Natural killer cell treated with Interleukin-12 subunit alpha and Interleukin-12 subunit beta and Interleukin-15 and Interleukin-18, amount 100 ng/mL, for 72 hours (primary cell): ENCODE measurements around the gene EMD. TPM values are rescaled to one million over a fixed set of nuclear protein-coding genes. Genes with fewer than 3 reads are reported as not detected.

Source experiments
- ATAC-seq, 2 donors: fragments of 150-1000 bp; cut with Tn5 transposase in 1 of 2; sonication (Bioruptor Pico), chemical (Tn5 transposase) in 1 of 2; 2 replicates each; pipeline ENCODE4 v1.10.0; 2021
- DNase-seq: peaks from one replicate; pipeline ENCODE4 v3.0.0; 2022; ENCODE audit warnings: low spot score
- H3K27ac Mint-ChIP-seq, 2 donors: 1 replicate in 1 of 2; 2 replicates in 1 of 2; pipeline ENCODE4 v1.8.0; 2022; ENCODE audit warnings: mixed read lengths in 2 of 2, mild to moderate bottlenecking in 1 of 2, moderate library complexity in 1 of 2
- H3K27me3 Mint-ChIP-seq, 2 donors: 1 replicate in 1 of 2; 2 replicates in 1 of 2; pipeline ENCODE4 v1.8.0; 2022; ENCODE audit warnings: mixed read lengths in 2 of 2
- H3K36me3 Mint-ChIP-seq: one replicate; pipeline ENCODE4 v1.8.0; 2022; ENCODE audit warnings: mixed read lengths
- H3K4me1 Mint-ChIP-seq, 2 donors: 1 replicate in 1 of 2; 2 replicates in 1 of 2; pipeline ENCODE4 v1.8.0; 2022; ENCODE audit warnings: low read depth in 2 of 2, mixed read lengths in 2 of 2, mild to moderate bottlenecking in 1 of 2
- H3K4me3 Mint-ChIP-seq: one replicate; pipeline ENCODE4 v1.8.0; 2022; ENCODE audit warnings: mixed read lengths
- H3K9me3 Mint-ChIP-seq: 2 replicates; pipeline ENCODE4 v1.8.0; 2022; ENCODE audit warnings: mixed read lengths
- total RNA-seq, 2 donors: library from RNA; stranded (reverse); gene quantifications; one replicate each; pipeline ENCODE4 v1.2.3, GENCODE V29; 2022

Gene EMD
- total RNA-seq, 2 donors from 2014 or later: 49.2 to 61.9 TPM

DNA sequence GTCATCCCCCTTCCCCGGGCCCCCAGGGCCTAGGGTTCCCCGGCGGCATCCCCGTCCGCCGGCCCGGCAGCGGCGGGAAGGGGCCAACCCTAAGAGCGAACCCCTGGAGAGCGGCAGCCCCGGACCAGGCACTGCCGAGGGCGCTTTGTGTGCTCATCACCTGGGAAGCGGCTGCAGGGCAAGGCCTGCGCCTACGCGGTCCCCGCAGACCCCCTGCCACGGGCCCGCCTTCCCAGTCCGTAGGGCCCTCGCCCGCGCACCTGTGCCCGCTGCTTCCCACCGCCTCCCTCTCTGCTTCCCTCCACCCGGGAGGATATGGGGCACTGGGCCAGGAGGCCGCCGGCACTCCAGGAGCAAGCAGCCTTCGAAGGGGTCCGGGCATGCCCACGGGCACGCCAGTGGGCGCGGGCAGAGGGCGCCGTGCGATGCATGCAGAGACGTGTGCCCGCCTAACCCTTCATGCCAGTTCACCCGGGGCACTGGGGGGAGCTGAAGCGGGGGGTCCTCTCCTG lies 7.2 kb upstream of the EMD start:
- Mint-ChIP-seq H3K36me3 (no peaks in the 10 kb centered on the region), H3K4me1 (peaks cover 12 to 27% of the 10 kb centered on the region in 2 donors), H3K9me3 (no peaks in the 10 kb centered on the region), H3K27ac (peak overlapping the region in 1 of 2 donors; percentile 88), H3K4me3 (peak overlapping the region; percentile 80), H3K27me3 (no peaks in the 10 kb centered on the region)
- no peak for ATAC-seq
- no peak for DNase-seq

DNA sequence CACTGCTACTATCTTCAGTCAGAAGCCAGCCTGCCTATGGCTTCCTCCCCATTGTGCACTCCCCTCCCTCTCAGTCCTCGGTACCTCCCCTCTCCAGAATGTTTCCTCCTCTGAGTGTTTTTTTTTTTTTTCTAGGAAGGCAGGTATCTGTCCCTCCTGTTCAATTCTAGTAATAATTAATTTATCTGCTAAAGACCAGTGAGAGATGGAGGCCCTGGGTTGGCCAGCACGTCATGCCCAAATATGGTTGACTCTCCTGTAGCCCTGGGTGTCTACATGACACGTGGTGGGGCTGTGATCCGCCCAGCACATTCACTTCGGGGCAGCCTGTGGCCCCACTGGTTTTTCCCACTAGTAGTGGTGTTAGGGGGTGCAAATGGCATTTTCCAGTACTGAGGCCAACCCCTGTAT lies 6.5 kb upstream of the EMD start:
- peak in 1 of 2 donors; percentile 18 for ATAC-seq
- Mint-ChIP-seq H3K27me3 (no peaks in the 10 kb centered on the region), H3K4me1 (peaks cover 12 to 26% of the 10 kb centered on the region in 2 donors), H3K36me3 (no peaks in the 10 kb centered on the region), H3K4me3 (peak overlapping the region; percentile 80), H3K27ac (peak overlapping the region; percentile 51 to 88), H3K9me3 (no peaks in the 10 kb centered on the region)
- no peak for DNase-seq

DNA sequence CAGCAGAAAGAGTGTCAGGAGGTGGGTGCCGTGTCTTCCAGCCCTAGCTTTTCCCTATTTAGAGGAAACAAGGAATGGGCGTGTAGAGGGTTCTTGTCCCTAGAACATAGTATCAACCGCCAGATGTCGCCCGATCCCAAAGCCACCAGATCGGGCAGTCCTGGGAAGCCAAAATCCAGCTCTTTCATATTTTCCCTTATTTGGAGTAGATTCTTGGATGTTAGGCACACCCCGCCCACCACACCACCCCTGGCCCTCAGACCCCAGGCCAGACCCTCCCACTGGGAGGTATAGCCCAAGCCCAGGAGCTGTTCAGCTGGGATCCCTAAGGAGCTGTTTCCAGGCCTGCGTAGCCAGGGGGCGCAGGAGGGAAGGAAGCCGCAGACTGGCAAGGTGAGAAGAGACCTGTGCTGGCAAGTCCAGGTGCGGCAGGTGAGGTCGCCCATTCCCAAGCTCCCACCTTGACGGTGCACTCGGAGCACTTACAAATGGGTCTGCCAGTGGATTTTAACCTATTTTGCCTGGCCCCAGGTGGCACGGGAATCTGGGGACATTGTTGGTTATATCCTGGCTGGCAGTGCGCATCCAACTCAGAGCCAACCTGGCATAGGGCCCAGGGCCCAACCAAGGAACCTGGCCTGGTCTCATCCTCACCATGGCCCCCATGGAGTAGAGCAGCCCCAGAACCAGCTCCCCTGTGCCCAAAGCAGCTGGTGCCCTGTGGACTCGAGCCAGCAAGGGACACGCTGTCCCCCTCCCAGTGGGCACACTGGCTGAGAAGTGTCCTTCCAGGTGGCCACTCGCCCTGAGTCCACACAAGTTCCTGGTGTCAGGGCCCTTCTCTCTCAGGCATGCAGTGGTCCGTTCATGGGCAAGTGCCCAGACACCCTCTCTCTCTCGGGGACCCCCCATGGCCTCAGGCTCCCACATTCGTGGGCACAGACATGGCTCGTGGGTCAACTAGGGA lies 5.5 kb upstream of the EMD start:
- DNase-seq: no peak

DNA sequence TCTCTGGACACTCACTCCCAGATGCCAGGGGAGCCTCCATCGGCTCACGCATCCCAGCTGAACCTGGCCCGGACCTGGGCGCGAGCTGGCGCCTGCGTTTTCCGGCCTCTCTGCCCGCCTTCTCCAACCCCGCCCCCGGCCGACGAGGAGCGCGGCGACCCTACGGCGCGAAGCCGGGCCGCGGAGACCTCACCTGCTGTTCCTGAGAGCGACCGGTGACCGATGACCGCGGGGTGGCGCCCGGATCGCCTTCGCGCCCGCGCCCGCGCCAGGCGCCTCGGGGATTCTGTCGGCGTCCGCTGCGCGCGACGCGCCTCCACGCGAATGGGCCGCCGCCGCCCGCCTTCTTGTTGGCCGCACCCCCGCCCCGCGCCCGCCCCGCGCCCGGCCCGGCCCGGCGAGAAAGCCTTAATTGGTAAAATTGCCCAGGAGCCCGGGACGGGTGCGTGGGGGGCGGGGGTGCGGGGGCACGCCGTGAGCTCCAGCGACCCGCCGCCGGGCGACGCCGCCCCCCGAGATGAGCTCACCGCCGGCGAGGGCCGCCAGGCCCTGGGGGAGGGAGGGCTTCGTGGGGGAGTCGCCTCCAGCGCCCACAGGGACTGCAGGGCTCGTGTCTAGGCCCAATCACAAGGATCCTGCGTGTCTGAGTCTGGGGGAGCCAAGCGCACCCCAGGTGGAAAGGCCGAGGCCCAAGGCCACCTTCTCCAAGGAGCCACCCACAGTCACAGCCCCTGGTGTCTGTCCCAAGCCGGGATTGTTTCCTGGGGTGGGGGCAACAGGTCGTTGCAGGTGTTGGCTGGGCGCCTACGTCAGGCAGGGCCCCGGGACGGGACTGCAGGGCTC lies 4.6 kb upstream of the EMD start, which contains the start of gene FLNA:
Gene FLNA (minus strand): TSS at position 322 of the 843 bp plus-strand sequence. CDS start 3,389 bp downstream, outside the sequence.
- Mint-ChIP-seq H3K36me3 (no peaks in the 10 kb centered on the region), H3K27me3 (no peaks in the 10 kb centered on the region), H3K9me3 (no peaks in the 10 kb centered on the region), H3K27ac (no peak within 1 kb of the TSS), H3K4me3 (peak within 1 kb of the TSS; percentile 80), H3K4me1 (peaks cover 5 to 20% of the 10 kb centered on the region in 2 donors)
- DNase-seq (no peak), ATAC-seq (no peak)

More for the DNA sequence above, 5.5 kb upstream of the EMD start:
- no peak for ATAC-seq
- Mint-ChIP-seq H3K4me1 (peaks cover 5 to 20% of the 10 kb centered on the region in 2 donors), H3K9me3 (no peaks in the 10 kb centered on the region), H3K27me3 (no peaks in the 10 kb centered on the region), H3K27ac (no peak overlapping the region), H3K36me3 (no peaks in the 10 kb centered on the region), H3K4me3 (peak overlapping the region; percentile 80)

DNA sequence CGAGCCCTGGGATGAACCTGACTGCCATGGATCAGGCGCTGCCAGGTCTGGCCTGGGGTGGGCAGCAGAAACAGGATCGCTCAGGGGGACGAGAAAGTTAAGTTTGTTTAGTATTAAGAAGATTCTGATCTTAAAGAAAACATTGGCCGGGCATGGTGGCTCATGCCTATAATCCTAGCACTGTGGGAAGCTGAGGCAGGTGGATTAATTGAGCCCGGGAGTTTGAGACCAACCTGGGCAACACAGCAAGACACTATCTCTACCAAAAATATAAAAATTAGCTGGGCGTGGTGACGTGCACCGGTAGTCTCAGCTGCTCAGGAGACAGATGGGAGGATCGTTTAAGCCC lies 4.0 kb upstream of the EMD start:
- H3K4me1 Mint-ChIP-seq: peaks cover 5 to 18% of the 10 kb centered on the region in 2 donors
- H3K36me3 Mint-ChIP-seq: no peaks in the 10 kb centered on the region
- no peak overlapping the region for H3K4me3 Mint-ChIP-seq
- no peak for DNase-seq
- no peak for ATAC-seq
- no peaks in the 10 kb centered on the region for H3K27me3 Mint-ChIP-seq
- H3K27ac Mint-ChIP-seq: no peak overlapping the region
- H3K9me3 Mint-ChIP-seq: no peaks in the 10 kb centered on the region

DNA sequence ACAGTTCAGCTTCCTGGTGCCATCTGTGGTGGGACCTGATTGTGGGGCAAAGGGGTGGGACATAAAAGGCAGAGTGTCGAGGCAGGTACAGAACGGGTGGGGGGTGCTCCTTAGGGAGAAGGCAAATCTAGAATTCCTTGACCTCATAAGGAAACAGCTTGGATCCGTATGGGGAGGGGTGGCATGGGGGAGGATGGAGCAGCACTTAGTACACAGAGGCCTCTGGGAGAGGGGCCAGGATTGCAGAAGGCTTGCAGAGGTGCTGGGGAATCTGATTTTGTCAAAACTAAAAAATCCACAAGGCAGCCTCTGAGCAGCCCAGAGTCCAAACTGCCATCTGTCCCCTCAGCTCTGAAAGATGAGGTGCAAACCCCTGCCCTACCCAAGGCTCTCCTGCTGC lies 2.3 kb upstream of the EMD start:
- H3K4me3 Mint-ChIP-seq: no peak overlapping the region
- peak overlapping the region; percentile 45 to 58 for H3K27ac Mint-ChIP-seq
- no peaks in the 10 kb centered on the region for H3K9me3 Mint-ChIP-seq

DNA sequence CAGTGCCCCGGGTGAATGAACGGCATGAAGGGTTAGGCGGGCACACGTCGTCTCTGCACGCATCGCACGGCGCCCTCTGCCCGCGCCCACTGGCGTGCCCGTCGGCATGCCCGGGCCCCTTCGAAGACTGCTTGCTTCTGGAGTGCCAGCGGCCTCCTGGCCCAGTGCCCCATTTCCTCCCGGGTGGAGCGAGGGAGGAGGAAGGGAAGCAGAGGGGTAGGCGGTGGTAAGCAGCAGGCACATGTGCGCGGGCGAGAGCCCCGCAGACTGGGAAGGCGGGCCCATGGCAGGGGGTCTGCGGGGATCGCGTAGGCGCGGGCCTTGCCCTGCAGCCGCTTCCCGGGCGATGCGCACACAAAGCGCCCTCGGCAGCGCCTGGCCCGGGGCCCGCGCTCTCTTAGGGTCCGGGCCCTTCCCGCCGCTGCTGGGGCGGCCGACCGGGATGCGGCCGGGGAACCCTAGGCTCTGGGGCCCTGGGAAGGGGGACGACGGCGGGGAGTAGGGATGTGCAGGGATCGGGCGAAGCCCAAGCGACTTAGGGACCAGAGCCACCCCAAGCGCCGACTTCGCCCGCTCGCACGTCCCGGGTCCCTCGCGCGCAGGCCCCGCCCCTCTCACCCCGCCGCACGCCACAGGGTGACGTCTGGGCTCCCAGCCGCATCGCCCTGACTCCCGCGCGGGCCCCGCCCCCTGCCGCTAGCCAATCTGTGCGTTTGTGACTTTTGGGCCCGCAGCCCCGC lies 866 bp upstream of the EMD start:
- H3K9me3 Mint-ChIP-seq: no peaks in the 10 kb centered on the region
- DNase-seq: no peak
- no peaks in the 10 kb centered on the region for H3K36me3 Mint-ChIP-seq
- ATAC-seq: peak in 1 of 2 donors; percentile 0
- peak overlapping the region; percentile 83 for H3K4me3 Mint-ChIP-seq
- H3K27me3 Mint-ChIP-seq: no peaks in the 10 kb centered on the region
- peak overlapping the region in 1 of 2 donors; percentile 79 for H3K27ac Mint-ChIP-seq
- H3K4me1 Mint-ChIP-seq: peaks cover 5 to 19% of the 10 kb centered on the region in 2 donors

More for the DNA sequence above, 2.3 kb upstream of the EMD start:
- no peak for DNase-seq
- Mint-ChIP-seq H3K36me3 (no peaks in the 10 kb centered on the region), H3K27me3 (no peaks in the 10 kb centered on the region), H3K4me1 (peaks cover 10 to 23% of the 10 kb centered on the region in 2 donors)
- ATAC-seq: no peak

DNA sequence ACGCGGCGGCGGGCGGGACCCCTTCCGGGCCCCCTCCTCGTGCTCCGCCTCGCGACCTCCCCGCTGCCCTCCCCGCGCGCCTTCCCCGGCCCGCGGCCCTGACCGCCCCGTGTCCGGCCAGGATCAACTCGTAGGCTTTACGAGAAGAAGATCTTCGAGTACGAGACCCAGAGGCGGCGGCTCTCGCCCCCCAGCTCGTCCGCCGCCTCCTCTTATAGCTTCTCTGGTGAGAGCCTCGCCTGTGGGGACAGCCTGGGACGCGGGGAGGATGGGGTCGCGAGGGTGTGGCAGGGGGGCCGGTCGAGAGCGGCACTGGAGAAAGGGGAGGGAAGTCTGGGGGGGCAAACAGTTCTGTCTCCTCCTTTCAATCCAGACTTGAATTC lies 465 bp downstream of the EMD start:
- no peaks in the 10 kb centered on the region for H3K9me3 Mint-ChIP-seq
- no peak for ATAC-seq
- peaks cover 5 to 27% of the 10 kb centered on the region in 2 donors for H3K4me1 Mint-ChIP-seq
- H3K36me3 Mint-ChIP-seq: no peaks in the 10 kb centered on the region
- DNase-seq: no peak
- peak overlapping the region; percentile 83 for H3K4me3 Mint-ChIP-seq
- H3K27me3 Mint-ChIP-seq: no peaks in the 10 kb centered on the region
- H3K27ac Mint-ChIP-seq: peak overlapping the region; percentile 79 to 86

DNA sequence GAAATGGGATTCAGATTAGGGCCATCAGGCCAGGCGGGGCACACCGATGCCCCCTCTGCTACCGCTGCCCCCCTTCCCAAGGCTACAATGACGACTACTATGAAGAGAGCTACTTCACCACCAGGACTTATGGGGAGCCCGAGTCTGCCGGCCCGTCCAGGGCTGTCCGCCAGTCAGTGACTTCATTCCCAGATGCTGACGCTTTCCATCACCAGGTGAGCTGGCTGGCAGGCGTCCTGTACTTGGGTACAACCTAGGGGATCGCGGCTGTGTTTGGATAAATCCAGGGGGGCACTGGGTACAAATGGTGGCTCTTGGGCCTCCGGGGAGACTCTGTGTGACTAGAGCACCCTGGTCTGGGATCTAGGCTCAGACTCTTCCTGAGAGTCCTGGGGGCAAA lies 1.1 kb downstream of the EMD start:
- H3K9me3 Mint-ChIP-seq: no peaks in the 10 kb centered on the region
- H3K27me3 Mint-ChIP-seq: no peaks in the 10 kb centered on the region
- H3K36me3 Mint-ChIP-seq: no peaks in the 10 kb centered on the region
- peak overlapping the region; percentile 79 to 86 for H3K27ac Mint-ChIP-seq
- ATAC-seq (no peak), DNase-seq (no peak)
- H3K4me1 Mint-ChIP-seq: peaks cover 5 to 26% of the 10 kb centered on the region in 2 donors
- H3K4me3 Mint-ChIP-seq: peak overlapping the region; percentile 83

DNA sequence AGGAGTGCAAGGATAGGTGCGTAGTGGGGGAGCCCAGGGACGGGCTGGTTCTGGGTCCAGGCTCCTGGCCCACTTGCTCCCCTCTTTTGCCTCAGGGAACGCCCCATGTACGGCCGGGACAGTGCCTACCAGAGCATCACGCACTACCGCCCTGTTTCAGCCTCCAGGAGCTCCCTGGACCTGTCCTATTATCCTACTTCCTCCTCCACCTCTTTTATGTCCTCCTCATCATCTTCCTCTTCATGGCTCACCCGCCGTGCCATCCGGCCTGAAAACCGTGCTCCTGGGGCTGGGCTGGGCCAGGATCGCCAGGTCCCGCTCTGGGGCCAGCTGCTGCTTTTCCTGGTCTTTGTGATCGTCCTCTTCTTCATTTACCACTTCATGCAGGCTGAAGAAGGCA lies 1.7 kb downstream of the EMD start:
- DNase-seq (no peak), ATAC-seq (no peak)
- Mint-ChIP-seq H3K27me3 (no peaks in the 10 kb centered on the region), H3K4me1 (peaks cover 5 to 26% of the 10 kb centered on the region in 2 donors), H3K27ac (peak overlapping the region; percentile 79 to 86), H3K4me3 (peak overlapping the region; percentile 83), H3K9me3 (no peaks in the 10 kb centered on the region), H3K36me3 (no peaks in the 10 kb centered on the region)

DNA sequence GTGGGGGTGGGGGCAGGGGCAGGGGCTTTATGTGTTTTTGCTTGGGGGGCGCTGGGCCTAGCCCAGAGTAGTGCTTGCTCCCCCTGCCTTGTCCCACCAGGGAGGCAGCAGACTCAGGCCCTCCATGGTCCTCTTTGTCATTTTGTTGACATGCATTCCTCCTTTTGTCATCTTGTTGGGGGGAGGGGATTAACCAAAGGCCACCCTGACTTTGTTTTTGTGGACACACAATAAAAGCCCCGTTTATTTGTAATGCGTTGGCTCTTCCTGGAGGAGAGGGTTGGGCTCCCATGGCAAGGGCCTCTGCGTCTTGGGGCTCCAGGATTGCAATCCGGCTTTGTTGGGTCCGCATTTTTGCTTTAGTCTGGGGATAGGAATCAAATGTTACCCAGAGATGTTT lies 2.2 kb downstream of the EMD start:
- H3K36me3 Mint-ChIP-seq: no peaks in the 10 kb centered on the region
- no peak for DNase-seq
- ATAC-seq: no peak
- H3K4me3 Mint-ChIP-seq: peak overlapping the region; percentile 83
- peaks cover 5 to 26% of the 10 kb centered on the region in 2 donors for H3K4me1 Mint-ChIP-seq
- no peaks in the 10 kb centered on the region for H3K27me3 Mint-ChIP-seq
- no peaks in the 10 kb centered on the region for H3K9me3 Mint-ChIP-seq
- H3K27ac Mint-ChIP-seq: peak overlapping the region in 1 of 2 donors; percentile 86

DNA sequence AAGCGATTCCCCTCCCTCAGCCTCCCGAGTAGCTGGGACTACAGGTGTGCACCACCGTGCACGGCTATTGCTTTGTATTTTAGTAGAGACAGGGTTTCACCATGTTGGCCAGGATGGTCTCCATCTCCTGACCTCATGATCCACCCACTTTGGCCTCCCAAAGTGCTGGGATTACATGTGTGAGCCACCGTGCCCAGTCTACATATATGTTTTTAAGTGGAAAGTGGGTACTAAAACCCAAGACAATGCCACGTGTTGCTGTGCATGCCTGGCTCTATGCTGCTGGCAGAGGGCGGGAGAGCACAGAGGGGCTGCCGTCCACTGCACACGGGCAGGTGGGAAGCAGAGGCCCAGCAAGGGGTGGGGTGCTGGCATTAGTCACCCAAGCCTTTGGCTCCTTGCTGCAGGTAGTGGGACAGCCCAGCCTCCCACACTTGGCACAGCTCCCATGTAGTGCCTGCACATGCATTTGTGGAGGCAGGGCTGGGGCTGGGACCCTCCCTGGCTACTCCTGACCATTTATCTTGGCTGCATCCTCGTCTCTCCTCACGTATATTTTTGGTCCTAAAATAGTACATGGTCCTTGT lies 3.5 kb downstream of the EMD start:
- Mint-ChIP-seq H3K27ac (no peak overlapping the region), H3K4me3 (no peak overlapping the region), H3K4me1 (peaks cover 5 to 24% of the 10 kb centered on the region in 2 donors), H3K9me3 (no peaks in the 10 kb centered on the region), H3K36me3 (no peaks in the 10 kb centered on the region), H3K27me3 (no peaks in the 10 kb centered on the region)
- no peak for DNase-seq
- no peak for ATAC-seq
